T47D (cell line): ENCODE measurements around the gene UNC5B.
"Not testable (repeated sequence)": the region's sequence is repeated elsewhere in the genome, so short reads cannot be mapped to it uniquely, and the experiment has no call there.

Source experiments
- DNase-seq, 2 experiments: peaks; one replicate each; pipeline versions ENCODE4 v3.0.0 to v3.0.0-alpha.2; 2011 to 2012; ENCODE audit warnings: low read depth in 1 of 2, low spot score in 1 of 2
- JUND ChIP-seq: IDR thresholded peaks from 2 replicates; pipeline ENCODE4 v1.6.1; 2012; ENCODE audit warnings: low read depth
- in situ Hi-C: cut with HindIII; loops from 2 replicates; pipeline ENCODE4 v1.10.0; 2016; ENCODE audit warnings: low sequenced_read_pairs, low pct_unique_long_range_greater_than_20kb

The UNC5B gene

DNA sequence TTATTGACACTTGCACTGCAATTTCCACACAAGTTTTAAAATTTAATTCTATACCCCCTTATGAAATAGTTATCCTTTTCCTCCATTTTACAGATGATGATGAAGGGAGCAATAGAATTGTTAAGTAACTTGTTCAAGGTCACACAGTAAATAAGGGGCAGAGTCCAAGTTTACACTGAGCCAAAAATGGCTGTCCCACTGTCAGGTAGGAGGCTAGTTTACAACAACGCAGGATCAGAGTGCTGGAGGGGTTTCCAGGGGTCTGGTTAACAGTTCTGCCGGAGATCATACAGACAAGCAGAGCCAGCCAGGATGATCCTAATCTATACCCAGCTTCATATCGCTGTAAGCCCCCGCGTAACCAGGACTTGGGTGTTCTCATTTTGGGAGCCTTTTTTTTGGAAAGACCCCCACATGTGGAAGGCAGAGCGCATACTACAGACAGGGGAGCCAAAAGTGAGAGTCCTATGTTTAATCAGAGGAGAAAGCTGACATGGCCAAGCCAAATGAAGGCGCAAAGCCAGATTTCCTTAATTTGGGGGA, 524 bp upstream of the UNC5B start:
- TF ChIP-seq JUND: no peak
- no peak for DNase-seq
- in situ Hi-C loops: no loop called here

DNA sequence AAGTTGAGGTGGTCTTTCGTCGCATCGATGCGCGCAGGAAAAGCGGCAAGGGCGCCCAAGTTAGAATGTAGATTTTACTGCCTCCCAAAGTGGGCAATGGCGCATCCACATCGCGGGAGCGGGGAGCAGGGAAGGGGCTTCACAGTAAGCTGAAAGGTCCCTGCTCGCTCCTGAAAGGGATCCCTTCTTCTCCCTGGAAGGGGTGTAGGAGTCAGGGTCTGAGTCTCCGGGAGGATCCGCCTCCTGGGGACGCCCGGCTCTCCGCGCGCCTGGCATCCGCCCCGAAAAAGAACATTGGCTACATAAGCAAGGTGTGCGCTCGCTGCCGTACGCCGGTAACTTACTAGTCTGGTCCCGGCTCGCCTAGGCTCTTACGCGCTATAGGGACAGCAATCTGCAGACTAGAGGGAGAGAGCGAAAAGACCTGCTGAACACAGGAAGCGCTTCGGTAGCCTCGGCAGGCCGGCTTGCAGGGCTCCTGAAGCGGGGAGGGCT, 804 bp downstream of the UNC5B start:
- peak; percentile 68 to 88 for DNase-seq
- TF ChIP-seq JUND: no peak
- in situ Hi-C loops: no loop called here

DNA sequence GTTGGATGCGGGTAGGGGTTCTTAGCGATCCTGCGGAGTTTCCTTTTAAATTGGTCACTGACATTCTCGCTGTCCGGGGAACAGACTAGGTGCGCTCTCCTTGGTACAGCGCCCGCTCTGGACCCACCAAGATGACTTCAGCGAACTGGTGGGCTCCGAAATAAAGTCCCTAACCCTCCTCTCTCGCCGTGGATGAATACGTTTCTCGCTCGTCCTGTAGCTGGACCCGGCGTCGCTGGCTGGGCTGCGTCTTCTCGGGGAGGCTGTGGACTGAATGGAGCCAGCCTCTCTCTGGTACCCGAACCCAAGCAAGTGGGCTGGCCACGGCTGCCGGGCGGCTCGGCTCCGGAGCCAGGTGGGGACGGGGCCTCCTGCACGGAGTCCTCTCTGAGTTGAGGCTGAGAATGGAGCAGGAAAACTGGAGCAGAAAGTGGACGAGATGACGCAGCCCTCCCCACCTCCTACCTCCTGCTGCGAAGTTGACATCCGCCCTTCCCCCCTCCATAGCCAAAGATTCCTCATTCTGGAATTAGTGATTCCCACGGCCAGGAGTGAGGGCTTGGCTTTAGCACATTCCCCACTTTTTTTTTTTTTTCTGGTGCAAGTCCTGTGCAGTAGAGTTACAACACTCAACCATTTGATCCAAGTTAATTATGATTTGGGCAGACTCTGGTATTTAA, 1.5 kb downstream of the UNC5B start:
- no peak for TF ChIP-seq JUND
- in situ Hi-C loops: no loop called here
- peak in 1 of 2 experiments; percentile 6 for DNase-seq

DNA sequence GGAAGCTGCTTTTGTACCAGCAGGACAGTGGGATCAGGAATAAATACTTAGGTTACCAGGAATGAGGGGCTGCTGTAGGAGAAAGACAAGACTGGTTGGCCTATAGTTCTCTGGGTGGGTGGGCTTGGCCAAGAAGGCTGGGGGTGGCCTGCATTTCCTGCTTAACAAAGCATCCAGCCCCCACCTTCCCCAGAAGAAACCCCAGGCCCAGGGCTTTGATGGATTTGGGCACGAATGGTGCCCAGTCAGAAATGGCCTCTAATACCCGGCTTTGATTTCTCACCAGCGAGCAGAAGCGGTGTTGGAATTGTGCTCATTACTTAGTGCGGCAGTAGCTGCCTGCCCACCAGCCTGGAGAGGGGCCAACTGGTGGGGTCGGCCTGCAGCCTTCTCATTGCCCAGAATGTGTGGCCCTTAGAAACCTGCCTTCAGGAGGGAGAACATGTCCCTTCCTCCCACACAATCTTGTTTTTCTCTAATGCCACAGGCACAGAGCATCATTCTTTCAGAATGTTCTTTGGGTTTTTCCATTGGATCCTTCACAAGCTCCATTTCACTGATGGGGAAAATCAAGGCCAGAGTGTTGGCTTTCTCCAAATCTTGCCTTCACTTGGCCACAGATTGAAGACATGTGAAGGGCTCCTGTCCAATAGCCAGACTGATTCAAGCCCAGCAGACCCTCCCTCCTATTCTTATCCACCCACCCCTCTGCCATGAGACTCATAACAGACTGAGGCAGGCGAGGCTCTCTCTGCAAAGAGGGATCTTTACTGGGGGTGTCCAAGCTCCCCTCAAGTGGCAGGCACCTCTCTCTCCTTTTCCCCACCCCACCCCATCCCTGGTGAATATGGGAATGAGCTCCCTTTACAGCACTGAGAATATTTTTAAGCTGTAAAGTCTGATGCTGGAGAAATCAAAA, 2.5 kb downstream of the UNC5B start:
- DNase-seq: no peak
- in situ Hi-C loops: no loop called here
- TF ChIP-seq JUND: no peak

DNA sequence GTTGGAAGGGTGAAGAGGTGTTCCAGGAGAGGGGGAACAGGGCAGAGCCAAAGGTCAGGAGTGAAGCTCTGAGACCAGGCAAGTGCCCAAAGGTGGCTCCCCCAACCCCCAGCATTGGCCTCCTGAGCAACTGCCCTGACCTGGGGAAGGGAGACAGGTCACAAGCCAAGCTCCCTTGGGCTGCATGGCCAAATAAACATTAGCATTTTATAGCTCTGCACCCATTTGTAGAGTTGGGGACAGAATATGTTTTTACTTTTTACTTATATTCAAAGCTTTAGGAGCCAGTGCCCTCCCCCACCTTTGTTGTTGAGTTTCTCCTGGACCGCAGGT, 4.0 kb downstream of the UNC5B start:
- TF ChIP-seq JUND: no peak
- no peak for DNase-seq
- in situ Hi-C loops: no loop called here

DNA sequence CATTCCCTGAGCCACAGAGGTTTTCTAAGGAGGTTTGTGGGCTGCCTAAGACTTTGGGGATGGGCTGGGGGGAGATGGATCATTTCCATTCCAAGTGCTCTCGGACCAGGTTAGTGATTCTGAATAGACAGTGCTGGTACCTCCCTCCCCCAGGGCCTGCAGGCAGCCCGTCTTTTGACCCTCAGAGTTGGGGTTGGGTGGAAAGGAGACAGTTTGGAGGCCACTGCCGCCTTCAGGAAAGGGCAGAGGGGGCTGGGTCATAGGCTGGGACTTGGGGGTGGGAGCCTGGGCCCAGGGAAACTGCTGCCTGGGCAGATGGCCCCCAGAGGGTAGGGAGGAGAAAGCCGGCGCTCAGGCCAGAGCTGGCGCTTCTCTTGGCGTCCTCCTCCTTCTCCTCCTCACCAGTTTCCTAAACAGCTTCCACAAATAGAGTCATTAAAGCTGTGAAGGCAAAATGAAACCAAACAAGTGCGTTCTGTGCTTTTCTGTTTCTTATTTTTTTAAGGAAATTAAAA, 4.4 kb downstream of the UNC5B start:
- in situ Hi-C loops: no loop called here
- DNase-seq: no peak
- no peak for TF ChIP-seq JUND

DNA sequence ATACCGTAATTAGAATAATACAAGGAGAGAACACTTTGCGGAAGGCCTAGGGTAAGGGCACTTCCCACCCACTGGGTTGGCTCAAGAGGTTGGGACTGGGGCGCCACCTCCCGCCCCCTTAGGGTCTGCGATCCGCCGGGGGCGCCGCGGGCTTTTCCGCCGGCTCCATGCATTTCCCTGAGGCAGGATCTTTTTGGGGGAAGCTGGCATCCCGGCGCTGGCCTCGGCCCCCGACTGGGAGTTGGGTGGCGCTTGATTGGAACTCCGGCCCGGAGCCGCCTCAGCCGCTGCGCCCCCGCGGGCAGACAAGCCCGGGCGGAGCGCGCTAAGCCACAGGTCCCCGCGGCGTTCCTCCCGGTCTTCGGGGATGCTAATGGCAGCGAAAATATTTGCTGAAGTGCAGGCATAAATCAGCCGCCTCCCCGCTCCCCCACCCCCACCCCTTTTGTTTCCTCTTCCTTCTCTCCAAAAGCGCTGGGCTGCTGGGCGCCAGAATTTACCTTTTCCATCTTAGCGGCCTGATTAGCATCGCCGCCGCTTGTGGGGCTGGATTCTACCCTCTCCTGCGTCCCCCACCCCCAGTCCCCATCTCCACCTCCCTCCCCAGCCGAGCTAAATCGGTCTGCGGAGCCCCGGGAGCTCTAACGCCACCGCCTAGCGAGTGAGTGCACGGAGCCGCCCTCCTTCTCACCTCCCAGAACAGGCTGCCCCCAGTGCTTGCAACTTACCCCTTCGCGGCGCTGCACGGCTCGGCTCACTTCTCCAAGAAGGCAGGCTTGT, 5.1 kb downstream of the UNC5B start:
- peak in 1 of 2 experiments; percentile 9 for DNase-seq
- in situ Hi-C loops: no loop called here
- TF ChIP-seq JUND: no peak

DNA sequence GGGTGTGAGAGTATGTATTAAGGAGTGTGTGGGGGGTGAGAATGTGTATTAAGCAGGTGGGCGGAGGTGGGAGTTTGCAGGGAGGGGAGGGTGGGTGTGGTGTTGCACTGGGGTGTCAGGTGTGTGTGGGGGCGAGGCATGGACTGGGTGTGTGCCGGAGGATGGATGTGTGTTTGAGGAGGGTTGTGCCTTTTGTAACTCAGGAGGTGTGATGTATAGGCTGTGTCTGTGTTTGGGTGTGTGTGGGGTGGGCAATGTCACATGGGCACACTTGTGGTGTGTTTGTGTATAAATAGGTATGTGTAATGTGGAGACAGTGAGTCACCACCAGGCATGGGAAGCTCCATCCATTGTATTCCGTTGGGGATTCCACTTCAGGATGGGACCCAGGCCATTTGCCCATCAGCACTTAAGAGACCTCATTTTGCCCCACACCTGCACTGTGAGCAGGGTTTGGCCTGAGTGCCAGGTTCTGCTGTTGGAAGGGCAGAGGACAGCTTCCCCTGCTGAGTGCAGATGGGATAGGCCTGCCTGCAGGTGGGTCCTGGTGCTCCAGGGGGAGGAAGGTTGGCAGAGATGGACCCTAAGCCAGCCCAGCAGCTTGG, 5.8 kb downstream of the UNC5B start:
- peak in 1 of 2 experiments; percentile 7 for DNase-seq
- in situ Hi-C loops: no loop called here

DNA sequence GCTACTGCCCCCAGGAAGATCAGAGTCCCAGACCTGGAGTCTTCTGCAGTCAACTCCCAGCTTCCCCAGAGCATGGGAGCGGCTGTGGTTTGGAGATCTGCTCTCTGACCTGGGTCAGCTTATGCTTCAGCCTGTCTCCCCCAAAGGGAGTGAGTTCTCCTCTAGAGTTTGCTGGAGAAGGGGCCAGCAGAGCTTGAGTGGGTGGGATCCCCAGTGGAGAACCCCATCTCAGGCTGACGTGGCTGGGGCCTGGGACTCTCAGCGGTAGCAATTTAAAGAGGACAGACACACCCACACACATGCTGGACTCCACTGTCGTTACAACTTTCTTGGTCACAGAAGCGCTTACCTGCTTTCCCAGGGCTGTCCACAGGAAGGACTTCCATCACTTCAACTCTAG, 6.3 kb downstream of the UNC5B start:
- DNase-seq: no peak
- in situ Hi-C loops: no loop called here
- TF ChIP-seq JUND: no peak

More for the DNA sequence above, 5.8 kb downstream of the UNC5B start:
- TF ChIP-seq JUND: no peak

DNA sequence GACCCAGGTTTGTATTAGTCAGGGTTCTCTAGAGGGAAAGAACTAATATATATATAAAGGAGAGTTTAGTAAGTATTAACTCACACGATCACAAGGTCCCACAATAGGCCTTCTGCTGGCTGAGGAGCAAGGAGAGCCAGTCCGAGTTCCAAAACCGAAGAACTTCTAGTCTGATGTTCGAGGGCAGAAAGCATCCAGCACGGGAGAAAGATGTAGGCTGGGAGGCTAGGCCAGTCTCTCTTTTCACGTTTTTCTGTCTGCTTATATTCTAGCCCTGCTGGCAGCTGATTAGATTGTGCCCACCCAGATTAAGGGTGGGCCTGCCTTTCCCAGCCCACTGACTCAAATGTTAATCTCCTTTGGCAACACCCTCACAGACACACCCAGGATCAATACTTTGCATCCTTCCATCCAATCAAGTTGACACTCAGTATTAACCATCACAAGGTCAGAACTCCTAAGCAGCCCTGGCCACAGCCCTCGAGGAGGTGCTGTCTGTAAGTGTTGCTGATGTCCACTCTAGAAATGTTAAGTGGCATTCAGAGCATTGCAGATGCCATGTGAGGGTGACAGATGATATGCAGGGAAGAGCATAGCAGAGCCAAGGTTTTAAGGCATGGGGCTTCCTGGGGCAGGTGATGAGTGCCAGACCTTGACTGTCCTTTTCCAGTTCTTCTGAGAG, 7.0 kb downstream of the UNC5B start:
- in situ Hi-C loops, DNase-seq: not testable (repeated sequence)

DNA sequence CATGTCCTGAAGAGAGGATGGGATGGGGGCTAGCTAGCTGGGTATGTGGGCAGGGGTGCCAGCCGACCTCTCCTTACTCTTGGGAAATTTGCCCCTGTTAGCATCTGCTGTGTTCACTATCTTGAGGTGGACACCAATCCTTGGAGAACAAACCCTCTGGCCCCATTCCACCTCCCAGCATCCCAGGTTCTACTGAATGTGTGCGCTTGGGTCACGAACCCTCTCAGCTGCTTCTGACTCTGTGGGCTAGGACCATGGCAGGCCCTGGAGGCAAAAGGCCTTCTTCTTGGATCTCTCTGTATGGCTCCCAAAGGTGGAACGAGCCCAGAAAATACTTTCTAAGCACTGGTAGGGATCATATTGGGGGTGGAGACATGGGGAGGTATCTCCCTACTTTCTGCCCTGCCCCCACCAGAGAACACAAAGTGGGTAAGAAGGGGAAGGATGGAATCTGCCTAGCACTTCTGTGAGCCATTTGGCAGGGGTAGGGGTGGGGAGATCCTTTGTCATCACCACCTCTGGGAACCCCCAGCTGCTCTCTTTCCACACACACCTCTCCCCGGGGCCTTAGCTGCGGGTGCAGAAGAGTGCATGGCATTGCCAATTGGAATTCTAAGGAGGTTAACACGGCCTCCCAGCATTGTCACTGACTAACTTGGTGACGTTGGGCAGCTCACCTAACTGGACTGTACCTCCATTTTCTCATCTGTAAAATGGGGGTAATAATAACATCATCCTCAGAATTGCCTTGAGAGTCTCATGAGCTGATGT, 7.7 kb downstream of the UNC5B start:
- TF ChIP-seq JUND: no peak
- in situ Hi-C loops: no loop called here
- no peak for DNase-seq
